IMR-90 (cell line): ENCODE results near the gene ZNF575. TPM values are rescaled to one million over a fixed set of nuclear protein-coding genes. Genes with fewer than 3 reads are reported as not detected.

ENCODE experiments used
- ATAC-seq: fragments of 200-7000 bp; cut with Tn5 transposase; 2 replicates; pipeline ENCODE4 v1.9.1; 2020; ENCODE audit warnings: low read depth, mild to moderate bottlenecking, moderate library complexity
- BruUV-seq: library from RNA; stranded (reverse); fragments of 400-500 nt; replicated peaks from 2 replicates; lab custom pipeline; 2021; lab: Mats Ljungman, UMichigan
- CTCF ChIA-PET: fragments of 300-600 bp; formaldehyde crosslinking; extraction: SDS; loops from one replicate; lab custom pipeline; 2021; ENCODE audit warnings: antibody characterized with exemption; lab: Yijun Ruan, JAX
- POLR2A ChIA-PET: fragments of 300-600 bp; sonication (Branson Sonifier 250); formaldehyde crosslinking; loops from one replicate; lab custom pipeline; 2022; ENCODE audit warnings: antibody characterized with exemption; ENCODE audit not compliant: unreplicated experiment; lab: Charles Lee
- DNase-seq: peaks from one replicate; pipeline ENCODE4 v3.0.0; 2013
- H2AFZ ChIP-seq: replicated peaks from 2 replicates; pipeline ENCODE3; 2013; ENCODE audit warnings: low read length, mild to moderate bottlenecking; ENCODE audit not compliant: poor library complexity
- H2AK5ac ChIP-seq: 2 replicates; pipeline ENCODE4 v1.6.1; 2013; ENCODE audit warnings: low read depth, low read length, inconsistent platforms
- H2AK9ac ChIP-seq: replicated peaks from 2 replicates; pipeline ENCODE3; 2013; ENCODE audit warnings: mild to moderate bottlenecking, low read depth, low read length, moderate library complexity; ENCODE audit not compliant: poor library complexity
- H2BK120ac ChIP-seq: 2 replicates; pipeline ENCODE4 v1.6.1; 2013; ENCODE audit warnings: low read depth, low read length, inconsistent platforms
- H2BK15ac ChIP-seq: 3 replicates; pipeline ENCODE4 v1.6.1; 2013; ENCODE audit warnings: low read depth, low read length, inconsistent platforms
- H2BK20ac ChIP-seq: 2 replicates; pipeline ENCODE4 v1.6.1; 2013; ENCODE audit warnings: low read depth, mild to moderate bottlenecking, inconsistent platforms, low read length, moderate library complexity
- H2BK5ac ChIP-seq: 2 replicates; pipeline ENCODE4 v1.6.1; 2013; ENCODE audit warnings: mild to moderate bottlenecking, low read depth, low read length, inconsistent platforms; ENCODE audit not compliant: poor library complexity, severe bottlenecking
- H3K14ac ChIP-seq: replicated peaks from 2 replicates; pipeline ENCODE4 v1.6.1; 2013; ENCODE audit warnings: low read depth, low read length, inconsistent platforms
- H3K18ac ChIP-seq: 2 replicates; pipeline ENCODE4 v1.6.1; 2013; ENCODE audit warnings: low read depth, low read length, control low read depth
- H3K23ac ChIP-seq: 2 replicates; pipeline ENCODE4 v1.6.1; 2013; ENCODE audit warnings: low read depth, low read length, inconsistent platforms
- H3K27ac ChIP-seq: 2 replicates; pipeline ENCODE4 v1.5.1; 2013; ENCODE audit warnings: mild to moderate bottlenecking, control low read depth, low read length; ENCODE audit not compliant: insufficient read depth
- H3K27me3 ChIP-seq: 2 replicates; pipeline ENCODE4 v1.6.1; 2013; ENCODE audit warnings: low read length; ENCODE audit not compliant: control insufficient read depth, insufficient read depth
- H3K36me3 ChIP-seq: 2 replicates; pipeline ENCODE4 v1.6.1; 2013; ENCODE audit warnings: low read length, mixed read lengths; ENCODE audit not compliant: control insufficient read depth, insufficient read depth
- H3K4ac ChIP-seq: 2 replicates; pipeline ENCODE4 v1.6.1; 2013; ENCODE audit warnings: low read depth, low read length, inconsistent platforms
- H3K4me1 ChIP-seq: 2 replicates; pipeline ENCODE4 v1.6.1; 2013; ENCODE audit warnings: low read length, mixed read lengths; ENCODE audit not compliant: control insufficient read depth, insufficient read depth
- H3K4me2 ChIP-seq: 2 replicates; pipeline ENCODE4 v1.6.1; 2013; ENCODE audit warnings: low read depth, mild to moderate bottlenecking, control low read depth, low read length, moderate library complexity
- H3K4me3 ChIP-seq: 2 replicates; pipeline ENCODE4 v1.5.1; 2013; ENCODE audit warnings: low read depth, mild to moderate bottlenecking, control low read depth, low read length, moderate library complexity; ENCODE audit not compliant: insufficient read depth
- H3K56ac ChIP-seq: 2 replicates; pipeline ENCODE4 v1.6.1; 2013; ENCODE audit warnings: low read length, inconsistent platforms; ENCODE audit not compliant: insufficient read depth; ENCODE audit errors: extremely low read depth
- H3K79me1 ChIP-seq, 2 experiments: 2 replicates each; pipeline ENCODE4 v1.6.1; 2013; ENCODE audit warnings: low read length in 2 of 2, inconsistent platforms in 1 of 2, low read depth in 1 of 2
- H3K9ac ChIP-seq: 2 replicates; pipeline ENCODE4 v1.6.1; 2013; ENCODE audit warnings: low read depth, low read length, control low read depth
- H3K9me1 ChIP-seq: 2 replicates; pipeline ENCODE4 v1.6.1; 2013; ENCODE audit warnings: low read length, inconsistent platforms; ENCODE audit not compliant: insufficient read depth
- H3K9me3 ChIP-seq: 2 replicates; pipeline ENCODE4 v1.6.1; 2013; ENCODE audit warnings: low read length; ENCODE audit not compliant: control insufficient read depth, insufficient read depth
- H4K20me1 ChIP-seq: 2 replicates; pipeline ENCODE4 v1.6.1; 2013; ENCODE audit warnings: low read length, inconsistent platforms; ENCODE audit not compliant: insufficient read depth
- H4K5ac ChIP-seq: 2 replicates; pipeline ENCODE4 v1.6.1; 2013; ENCODE audit warnings: mild to moderate bottlenecking, low read depth, low read length, control low read depth
- H4K8ac ChIP-seq, 2 experiments: 2 replicates each; pipeline ENCODE4 v1.6.1; 2013; ENCODE audit warnings: low read depth in 2 of 2, low read length in 2 of 2, control low read depth in 1 of 2, inconsistent platforms in 1 of 2
- H4K91ac ChIP-seq: 2 replicates; pipeline ENCODE4 v1.6.1; 2013; ENCODE audit warnings: low read depth, low read length, inconsistent platforms; ENCODE audit not compliant: insufficient read depth
- BHLHE40 ChIP-seq: fragments of 150-350 bp; IDR thresholded peaks from 2 replicates; pipeline ENCODE4 v1.6.1; 2016; ENCODE audit warnings: mild to moderate bottlenecking, low read depth, low read length
- CEBPB ChIP-seq: IDR thresholded peaks from 2 replicates; pipeline ENCODE4 v1.6.1; 2012; ENCODE audit warnings: low read depth, low read length, improper control_type of control experiment
- CHD1 ChIP-seq: IDR thresholded peaks from 2 replicates; pipeline ENCODE4 v1.6.1; 2012; ENCODE audit warnings: low read depth, low read length, improper control_type of control experiment
- FOS ChIP-seq: fragments of 150-350 bp; IDR thresholded peaks from 2 replicates; pipeline ENCODE4 v1.6.1; 2016; ENCODE audit warnings: low read depth, low read length
- MAFK ChIP-seq: IDR thresholded peaks from 2 replicates; pipeline ENCODE4 v1.6.1; 2012; ENCODE audit warnings: low read depth, low read length, improper control_type of control experiment
- MAZ ChIP-seq: IDR thresholded peaks from 2 replicates; pipeline ENCODE4 v1.6.1; 2012; ENCODE audit warnings: low read depth, mild to moderate bottlenecking, low read length, improper control_type of control experiment, moderate library complexity, borderline replicate concordance
- MXI1 ChIP-seq: IDR thresholded peaks from 2 replicates; pipeline ENCODE4 v1.6.1; 2012; ENCODE audit warnings: low read depth, mild to moderate bottlenecking, low read length, moderate library complexity, borderline replicate concordance
- NFE2L2 ChIP-seq: fragments of 150-350 bp; IDR thresholded peaks from 2 replicates; pipeline ENCODE4 v1.6.1; 2016; ENCODE audit warnings: low read depth, mild to moderate bottlenecking, low read length
- POLR2A ChIP-seq: IDR thresholded peaks from 2 replicates; pipeline ENCODE4 v1.6.1; 2012; ENCODE audit warnings: mild to moderate bottlenecking, low read depth, low read length
- RAD21 ChIP-seq: IDR thresholded peaks from 2 replicates; pipeline ENCODE4 v1.6.1; 2012; ENCODE audit warnings: low read length, improper control_type of control experiment
- RCOR1 ChIP-seq: IDR thresholded peaks from 2 replicates; pipeline ENCODE4 v1.6.1; 2012; ENCODE audit warnings: mild to moderate bottlenecking, low read length, improper control_type of control experiment; ENCODE audit not compliant: insufficient replicate concordance
- RFX5 ChIP-seq: IDR thresholded peaks from 2 replicates; pipeline ENCODE4 v1.8.0; 2012; ENCODE audit warnings: low read depth, mild to moderate bottlenecking, low read length, moderate library complexity
- SMC3 ChIP-seq: fragments of 150-350 bp; IDR thresholded peaks from 2 replicates; pipeline ENCODE4 v1.6.1; 2016; ENCODE audit warnings: low read depth, mild to moderate bottlenecking, antibody characterized with exemption, low read length, moderate library complexity
- WGBS, 2 experiments: methylation state at CpG; one replicate each; pipeline versions ENCODE4 v1.1.5 to v1.1.7; 2013; ENCODE audit warnings: missing lambda C conversion rate in 2 of 2; ENCODE audit not compliant: insufficient read length in 1 of 2; ENCODE audit errors: extremely low coverage in 2 of 2; 5-methylcytosine and 5-hydroxymethylcytosine counted together
- dilution Hi-C: fragments of 300-500 bp; cut with HindIII; formaldehyde crosslinking; loops from one replicate; pipeline ENCODE4 v1.14.3; 2018; ENCODE audit warnings: low sequenced_read_pairs; ENCODE audit not compliant: unreplicated experiment
- in situ Hi-C: fragments of 300-500 bp; cut with MboI; formaldehyde crosslinking; loops from 3 replicates; pipeline ENCODE4 v1.14.3; 2019; ENCODE audit warnings: low sequenced_read_pairs, inconsistent platforms, mixed read lengths
- intact Hi-C: fragments of 100-400 bp; cut with micrococcal nuclease; formaldehyde crosslinking; loops from 2 replicates; pipeline ENCODE4 v1.10.0; 2022
- polyA plus RNA-seq, 3 experiments: library from polyadenylated mRNA; depleted of rRNA; stranded (reverse); fragments of >200 nt; gene quantifications; 2 replicates each; pipeline ENCODE4 v1.2.3, GENCODE V29; 2012; ENCODE audit warnings: low replicate concordance in 1 of 3
- total RNA-seq: library from RNA; depleted of rRNA; stranded (reverse); fragments of >200 nt; gene quantifications from 2 replicates; pipeline ENCODE4 v1.2.3, GENCODE V29; 2012
- TF ChIP-seq, protein P1 (sequence below): fragments of 150-350 bp; IDR thresholded peaks from 2 replicates; pipeline ENCODE4 v1.6.1; 2016; ENCODE audit warnings: low read depth, mild to moderate bottlenecking, low read length, moderate library complexity, borderline replicate concordance
- TF ChIP-seq, protein P2 (sequence below): conservative IDR thresholded peaks from 2 replicates; pipeline ENCODE4 v1.5.1; 2012; ENCODE audit warnings: mild to moderate bottlenecking, low read depth, low read length, improper control_type of control experiment
- TF ChIP-seq, protein P3 (sequence below): fragments of 150-350 bp; IDR thresholded peaks from 2 replicates; pipeline ENCODE4 v1.6.1; 2017; ENCODE audit warnings: mild to moderate bottlenecking, antibody characterized with exemption, low read length, low read depth

The ZNF575 gene
- total and polyA plus RNA-seq, 2 of the 4 experiments (the other 2 are of a cell fraction) = 0.77 TPM; not detected in 1

GRCh38 chr19:43552616-43553015 is 19.6 kb downstream of the ZNF575 start:
- Histone ChIP-seq H3K14ac (no peak overlapping the region), H3K4me2 (no peak overlapping the region), H2AFZ (no peak overlapping the region), H3K79me1 (peaks cover 7 to 9% of the 10 kb centered on the region in 2 experiments; a peak in 3 of 4 replicates), H3K27me3 (no peaks in the 10 kb centered on the region), H2AK9ac (no peak overlapping the region), H3K36me3 (peaks cover 31% of the 10 kb centered on the region), H4K91ac (no peak overlapping the region), H4K20me1 (no peaks in the 10 kb centered on the region), H3K56ac (no peak overlapping the region), H3K23ac (no peak overlapping the region), H3K27ac (no peak overlapping the region), H3K9me1 (no peaks in the 10 kb centered on the region), H3K9ac (no peak overlapping the region), H4K5ac (no peak overlapping the region), H2BK120ac (no peak overlapping the region), H3K18ac (no peak overlapping the region), H3K4me1 (no peaks in the 10 kb centered on the region), H2AK5ac (no peak overlapping the region), H4K8ac (no peak overlapping the region), H3K4me3 (no peak overlapping the region), H3K4ac (no peak overlapping the region), H2BK5ac (no peak overlapping the region), H3K9me3 (no peaks in the 10 kb centered on the region), H2BK20ac (no peak overlapping the region), H2BK15ac (no peak overlapping the region)
- ATAC-seq (no peak), DNase-seq (no peak)
- TF ChIP-seq, protein P1, sequence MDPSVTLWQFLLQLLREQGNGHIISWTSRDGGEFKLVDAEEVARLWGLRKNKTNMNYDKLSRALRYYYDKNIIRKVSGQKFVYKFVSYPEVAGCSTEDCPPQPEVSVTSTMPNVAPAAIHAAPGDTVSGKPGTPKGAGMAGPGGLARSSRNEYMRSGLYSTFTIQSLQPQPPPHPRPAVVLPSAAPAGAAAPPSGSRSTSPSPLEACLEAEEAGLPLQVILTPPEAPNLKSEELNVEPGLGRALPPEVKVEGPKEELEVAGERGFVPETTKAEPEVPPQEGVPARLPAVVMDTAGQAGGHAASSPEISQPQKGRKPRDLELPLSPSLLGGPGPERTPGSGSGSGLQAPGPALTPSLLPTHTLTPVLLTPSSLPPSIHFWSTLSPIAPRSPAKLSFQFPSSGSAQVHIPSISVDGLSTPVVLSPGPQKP = no peak
- no peak for TF ChIP-seq RAD21
- TF ChIP-seq RFX5 = no peak
- no peak for TF ChIP-seq CEBPB
- no peak for TF ChIP-seq POLR2A
- no peak for TF ChIP-seq MAZ
- no peak for TF ChIP-seq CHD1
- no peak for TF ChIP-seq RCOR1
- TF ChIP-seq, protein P2, sequence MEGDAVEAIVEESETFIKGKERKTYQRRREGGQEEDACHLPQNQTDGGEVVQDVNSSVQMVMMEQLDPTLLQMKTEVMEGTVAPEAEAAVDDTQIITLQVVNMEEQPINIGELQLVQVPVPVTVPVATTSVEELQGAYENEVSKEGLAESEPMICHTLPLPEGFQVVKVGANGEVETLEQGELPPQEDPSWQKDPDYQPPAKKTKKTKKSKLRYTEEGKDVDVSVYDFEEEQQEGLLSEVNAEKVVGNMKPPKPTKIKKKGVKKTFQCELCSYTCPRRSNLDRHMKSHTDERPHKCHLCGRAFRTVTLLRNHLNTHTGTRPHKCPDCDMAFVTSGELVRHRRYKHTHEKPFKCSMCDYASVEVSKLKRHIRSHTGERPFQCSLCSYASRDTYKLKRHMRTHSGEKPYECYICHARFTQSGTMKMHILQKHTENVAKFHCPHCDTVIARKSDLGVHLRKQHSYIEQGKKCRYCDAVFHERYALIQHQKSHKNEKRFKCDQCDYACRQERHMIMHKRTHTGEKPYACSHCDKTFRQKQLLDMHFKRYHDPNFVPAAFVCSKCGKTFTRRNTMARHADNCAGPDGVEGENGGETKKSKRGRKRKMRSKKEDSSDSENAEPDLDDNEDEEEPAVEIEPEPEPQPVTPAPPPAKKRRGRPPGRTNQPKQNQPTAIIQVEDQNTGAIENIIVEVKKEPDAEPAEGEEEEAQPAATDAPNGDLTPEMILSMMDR = no peak
- no peak for TF ChIP-seq SMC3
- TF ChIP-seq, protein P3, sequence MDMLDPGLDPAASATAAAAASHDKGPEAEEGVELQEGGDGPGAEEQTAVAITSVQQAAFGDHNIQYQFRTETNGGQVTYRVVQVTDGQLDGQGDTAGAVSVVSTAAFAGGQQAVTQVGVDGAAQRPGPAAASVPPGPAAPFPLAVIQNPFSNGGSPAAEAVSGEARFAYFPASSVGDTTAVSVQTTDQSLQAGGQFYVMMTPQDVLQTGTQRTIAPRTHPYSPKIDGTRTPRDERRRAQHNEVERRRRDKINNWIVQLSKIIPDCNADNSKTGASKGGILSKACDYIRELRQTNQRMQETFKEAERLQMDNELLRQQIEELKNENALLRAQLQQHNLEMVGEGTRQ = no peak
- no peak for TF ChIP-seq FOS
- TF ChIP-seq MAFK = no peak
- no peak for TF ChIP-seq NFE2L2
- no peak for TF ChIP-seq BHLHE40
- TF ChIP-seq MXI1 = no peak
- dilution Hi-C loops (no loop called here), intact Hi-C loops (no loop called here), in situ Hi-C loops (loop anchor here (5.0 kb wide), 1 partner anchor 100 kb away; no protein-coding TSS in a partner anchor)
- WGBS, 2 experiments = 100% methylated on average over 1 of the region's 3 CpGs; no CpG with 5 or more reads in 1 of the 2 experiments
- no TSS peak for BruUV-seq
- ChIA-PET CTCF (no interaction called here), POLR2A (no interaction called here)
